ENCODE data around the gene ERF. TPM values are rescaled to one million over a fixed set of nuclear protein-coding genes. Genes with fewer than 3 reads are reported as not detected.

ERF gene
- total and polyA plus RNA-seq, 2 donors (not counting 1 experiment from before 2014, with no cell fraction given): 48.6 to 51.5 TPM

GRCh38 chr19:42214810-42215485, 40.0 kb downstream of the ERF start:
- peak overlapping the region in 1 of 2 donors; percentile 98 for H3K27ac ChIP-seq (ENCODE audit: low read length in 2 of 2)
- peaks cover 68% of the 10 kb centered on the region for H4K20me1 ChIP-seq (ENCODE audit: control insufficient read depth, insufficient read depth, low read length, poor library complexity, severe bottlenecking)
- H3K27me3 ChIP-seq (replicated peaks in 1 of 4; ENCODE audit: control extremely low read depth in 1 of 4, control insufficient read depth in 3 of 4, insufficient read depth in 4 of 4, low read length in 3 of 4): no peaks in the 10 kb centered on the region
- ChIA-PET POLR2A (interaction anchor here (0.5 to 0.7 kb wide), 3 partner anchors 21 to 169 kb away, joined by 3 to 8 read pairs (median 4); no protein-coding TSS in a partner anchor), CTCF (interaction anchor here (0.5 to 3.8 kb wide), 5 partner anchors 8 to 106 kb away, joined by 3 to 25 read pairs (median 5); no protein-coding TSS in a partner anchor)
- Mint-ChIP-seq H3K27me3 (no peaks in the 10 kb centered on the region), H3K27ac (peak overlapping the region; percentile 56), H3K9me3 (ENCODE audit: insufficient read depth) (no peaks in the 10 kb centered on the region), H3K4me1 (peaks cover 62% of the 10 kb centered on the region), H3K4me3 (peak overlapping the region; percentile 85)
- ATAC-seq (ENCODE audit: low read depth) (no peak), DNase-seq (no peak)
- intact Hi-C loops (cut with micrococcal nuclease): no loop called here
- no peak for TF ChIP-seq EZH2 (IDR thresholded peaks at IDR 0.05; ENCODE audit: borderline replicate concordance, insufficient read depth, low read depth, low read length, poor library complexity, severe bottlenecking)
- no peak for TF ChIP-seq CTCF (IDR thresholded peaks at IDR 0.05)
- no peaks in the 10 kb centered on the region for H3K9me3 ChIP-seq (ENCODE audit: control extremely low read depth in 1 of 3, control insufficient read depth in 2 of 3, insufficient read depth in 1 of 3, low read length in 2 of 3)
- no peak overlapping the region for H3K4me3 ChIP-seq (ENCODE audit: control extremely low read depth in 1 of 5, extremely low read depth in 1 of 5, insufficient read depth in 1 of 5, low read depth in 2 of 5, low read length in 4 of 5)
- H3K36me3 ChIP-seq (replicated peaks in 1 of 2; ENCODE audit: control extremely low read depth in 1 of 2, control insufficient read depth in 1 of 2, extremely low read depth in 1 of 2, insufficient read depth in 2 of 2, low read length in 1 of 2): peaks cover 8 to 41% of the 10 kb centered on the region in 2 experiments
- WGBS (ENCODE audit: insufficient coverage): 71% methylated on average over 5 of the region's 11 CpGs
- peaks cover 92% of the 10 kb centered on the region for H3K79me2 ChIP-seq (ENCODE audit: control insufficient read depth, insufficient read depth, low read length)
- peak overlapping the region; percentile 97 for H3K4me2 ChIP-seq (replicated peaks; ENCODE audit: low read depth, low read length, poor library complexity, severe bottlenecking)
- H2AFZ ChIP-seq (ENCODE audit: insufficient read depth, low read depth, low read length, poor library complexity, severe bottlenecking): no peak overlapping the region
- peaks cover 41 to 48% of the 10 kb centered on the region in 2 donors for H3K4me1 ChIP-seq (ENCODE audit: control insufficient read depth in 2 of 2, insufficient read depth in 2 of 2, low read length in 2 of 2)
- H3K9ac ChIP-seq (ENCODE audit: low read length): no peak overlapping the region

- no peak for TF ChIP-seq EZH2 (IDR thresholded peaks at IDR 0.05; ENCODE audit: borderline replicate concordance, insufficient read depth, low read depth, low read length, poor library complexity, severe bottlenecking)
- TF ChIP-seq CTCF (IDR thresholded peaks at IDR 0.05): no peak
- H4K20me1 ChIP-seq (ENCODE audit: control insufficient read depth, insufficient read depth, low read length, poor library complexity, severe bottlenecking): peaks cover 89% of the 10 kb centered on the region
- ATAC-seq (ENCODE audit: low read depth) (no peak), DNase-seq (no peak)
- ChIA-PET POLR2A (interaction anchor here (0.7 kb wide), 1 partner anchor 48 kb away, joined by 6 read pairs; no protein-coding TSS in a partner anchor), CTCF (interaction anchor here (0.6 kb wide), 1 partner anchor 79 kb away, joined by 4 read pairs; no protein-coding TSS in a partner anchor)
- peaks cover 8 to 62% of the 10 kb centered on the region in 2 experiments for H3K36me3 ChIP-seq (replicated peaks in 1 of 2; ENCODE audit: control extremely low read depth in 1 of 2, control insufficient read depth in 1 of 2, extremely low read depth in 1 of 2, insufficient read depth in 2 of 2, low read length in 1 of 2)
- peaks cover 55% of the 10 kb centered on the region for H3K4me1 Mint-ChIP-seq
- H3K27ac Mint-ChIP-seq: no peak overlapping the region
- no peaks in the 10 kb centered on the region for H3K27me3 ChIP-seq (replicated peaks in 1 of 4; ENCODE audit: control extremely low read depth in 1 of 4, control insufficient read depth in 3 of 4, insufficient read depth in 4 of 4, low read length in 3 of 4)
- H3K9me3 ChIP-seq (ENCODE audit: control extremely low read depth in 1 of 3, control insufficient read depth in 2 of 3, insufficient read depth in 1 of 3, low read length in 2 of 3): no peaks in the 10 kb centered on the region
- peak overlapping the region in 1 of 2 donors; percentile 21 for H3K27ac ChIP-seq (ENCODE audit: low read length in 2 of 2)
- intact Hi-C loops (cut with micrococcal nuclease): no loop called here
- H3K4me2 ChIP-seq (replicated peaks; ENCODE audit: low read depth, low read length, poor library complexity, severe bottlenecking): no peak overlapping the region
- H3K79me2 ChIP-seq (ENCODE audit: control insufficient read depth, insufficient read depth, low read length): peaks cover 96% of the 10 kb centered on the region
- H3K9me3 Mint-ChIP-seq (ENCODE audit: insufficient read depth): no peaks in the 10 kb centered on the region
- H3K4me3 Mint-ChIP-seq: no peak overlapping the region
- WGBS (ENCODE audit: insufficient coverage): 86% methylated on average over 1 of the region's 1 CpG
- H2AFZ ChIP-seq (ENCODE audit: insufficient read depth, low read depth, low read length, poor library complexity, severe bottlenecking): no peak overlapping the region
- H3K27me3 Mint-ChIP-seq: no peaks in the 10 kb centered on the region
- H3K4me1 ChIP-seq (ENCODE audit: control insufficient read depth in 2 of 2, insufficient read depth in 2 of 2, low read length in 2 of 2): peaks cover 23 to 29% of the 10 kb centered on the region in 2 donors
- H3K4me3 ChIP-seq (ENCODE audit: control extremely low read depth in 1 of 5, extremely low read depth in 1 of 5, insufficient read depth in 1 of 5, low read depth in 2 of 5, low read length in 4 of 5): no peak overlapping the region
- no peak overlapping the region for H3K9ac ChIP-seq (ENCODE audit: low read length)
Measured at GRCh38 chr19:42212886-42213285, 42.0 kb downstream of the ERF start.

Data from B cell (primary cell).